Naive thymus-derived CD8-positive, alpha-beta T cell (primary cell): ENCODE measurements around the gene ADNP. TPM values are rescaled to one million over a fixed set of nuclear protein-coding genes. Genes with fewer than 3 reads are reported as not detected.

Experiments
- ATAC-seq, 2 donors: fragments of 150-1000 bp; cut with Tn5 transposase in 1 of 2; sonication (Bioruptor Pico), chemical (Tn5 transposase) in 1 of 2; 1 replicate in 1 of 2; 2 replicates in 1 of 2; pipeline ENCODE4 v1.10.0; 2021; ENCODE audit warnings: mild to moderate bottlenecking in 2 of 2, moderate library complexity in 2 of 2
- POLR2A ChIA-PET: fragments of 350-600 bp; sonication (Branson Sonifier 250); formaldehyde crosslinking; loops from one replicate; lab custom pipeline; 2021; ENCODE audit warnings: antibody characterized with exemption; lab: Charles Lee
- DNase-seq, 10 donors: peaks; one replicate each; pipeline versions ENCODE4 v3.0.0 to v3.0.0-alpha.2; 2020 to 2022
- H3K27ac Mint-ChIP-seq, 10 donors: one replicate each; pipeline ENCODE4 v1.8.0; 2020 to 2022; ENCODE audit warnings: mild to moderate bottlenecking in 10 of 10, mixed read lengths in 10 of 10, moderate library complexity in 4 of 10, inconsistent platforms in 1 of 10
- H3K27me3 Mint-ChIP-seq, 5 donors: one replicate each; pipeline ENCODE4 v1.8.0; 2021 to 2022; ENCODE audit warnings: mixed read lengths in 5 of 5
- H3K36me3 Mint-ChIP-seq, 3 donors: one replicate each; pipeline ENCODE4 v1.8.0; 2020 to 2022; ENCODE audit warnings: mixed read lengths in 3 of 3, mild to moderate bottlenecking in 2 of 3, inconsistent platforms in 1 of 3
- H3K4me1 Mint-ChIP-seq, 4 donors: one replicate each; pipeline ENCODE4 v1.8.0; 2021 to 2022; ENCODE audit warnings: mixed read lengths in 4 of 4
- H3K4me3 Mint-ChIP-seq, 10 donors: one replicate each; pipeline ENCODE4 v1.8.0; 2020 to 2022; ENCODE audit warnings: mild to moderate bottlenecking in 10 of 10, mixed read lengths in 10 of 10, moderate library complexity in 6 of 10, inconsistent platforms in 1 of 10
- H3K9me3 Mint-ChIP-seq, 9 donors: one replicate each; pipeline ENCODE4 v1.8.0; 2020 to 2022; ENCODE audit warnings: mixed read lengths in 9 of 9, mild to moderate bottlenecking in 3 of 9, inconsistent platforms in 1 of 9, moderate library complexity in 1 of 9
- polyA plus RNA-seq, 3 donors: library from polyadenylated mRNA; unstranded; fragments of 300-500 nt; fragmentation: Illumina TruSeq; gene quantifications; one replicate each; pipeline ENCODE4 v1.2.3, GENCODE V29; 2021
- total RNA-seq, 8 experiments: library from RNA in 2 of 8; stranded (reverse) in 2 of 8; gene quantifications; one replicate each; pipeline ENCODE4 v1.2.3 and lab custom pipeline; 2021 to 2026

ADNP gene
- total and polyA plus RNA-seq, 5 experiments from 2014 or later: 6.3 to 73.8 (median 10.9) TPM

- ATAC-seq (no peak), DNase-seq (no peak)
- H3K36me3 Mint-ChIP-seq: peaks cover 0 to 54% (median 3%) of the 10 kb centered on the region in 3 donors
- peak overlapping the region in 9 of 10 donors; percentile 2 to 67 (median 13) for H3K4me3 Mint-ChIP-seq
- H3K9me3 Mint-ChIP-seq: no peaks in the 10 kb centered on the region
- POLR2A ChIA-PET: interaction anchor here (0.5 to 1.0 kb wide), 3 partner anchors 14 to 123 kb away, joined by 3 read pairs; no protein-coding TSS in a partner anchor
- H3K27ac Mint-ChIP-seq: peak overlapping the region; percentile 14 to 90 (median 65)
- H3K4me1 Mint-ChIP-seq: peaks cover 41 to 90% (median 87%) of the 10 kb centered on the region in 4 donors
- no peaks in the 10 kb centered on the region for H3K27me3 Mint-ChIP-seq
Measured at GRCh38 chr20:50916934-50917333, 14.3 kb downstream of the ADNP start.

DNA sequence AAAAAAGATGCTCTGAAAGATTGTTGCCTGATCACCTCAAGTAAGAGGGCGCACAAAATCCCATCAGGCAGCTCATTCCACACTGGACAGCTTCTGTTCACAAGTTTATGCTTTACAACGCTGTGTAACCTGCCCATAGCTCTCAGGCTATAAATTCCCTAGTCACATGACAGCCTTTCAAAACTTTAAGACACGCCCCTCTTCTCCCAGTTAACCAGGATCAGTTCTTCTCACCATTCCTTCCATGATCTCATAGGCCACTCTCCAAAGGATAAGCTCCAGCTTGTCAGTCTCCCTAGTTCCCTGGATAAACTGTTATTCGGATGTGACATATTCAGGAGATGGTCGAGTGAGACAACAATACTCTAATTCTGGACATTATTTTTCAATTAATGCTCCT is 15.0 kb downstream of the ADNP start:
- ATAC-seq (no peak), DNase-seq (no peak)
- Mint-ChIP-seq H3K27ac (peak overlapping the region; percentile 13 to 74 (median 33)), H3K36me3 (peaks cover 0 to 58% (median 3%) of the 10 kb centered on the region in 3 donors), H3K27me3 (no peaks in the 10 kb centered on the region), H3K4me3 (peak overlapping the region in 9 of 10 donors; percentile 3 to 52 (median 18)), H3K4me1 (peaks cover 45 to 90% (median 87%) of the 10 kb centered on the region in 4 donors), H3K9me3 (no peaks in the 10 kb centered on the region)
- POLR2A ChIA-PET: interaction anchor here (0.5 to 1.4 kb wide), 3 partner anchors 10 to 123 kb away, joined by 3 read pairs; no protein-coding TSS in a partner anchor

GRCh38 chr20:50915424-50915823 is 15.8 kb downstream of the ADNP start:
- DNase-seq: no peak
- H3K27me3 Mint-ChIP-seq: no peaks in the 10 kb centered on the region
- H3K4me3 Mint-ChIP-seq: peak overlapping the region in 7 of 10 donors; percentile 3 to 38 (median 12)
- H3K4me1 Mint-ChIP-seq: peaks cover 50 to 89% (median 86%) of the 10 kb centered on the region in 4 donors
- POLR2A ChIA-PET: interaction anchor here (0.6 to 1.4 kb wide), 2 partner anchors 11 to 16 kb away, joined by 3 to 4 read pairs; partner anchors contain the start of gene ADNP
- H3K36me3 Mint-ChIP-seq: peaks cover 0 to 57% (median 3%) of the 10 kb centered on the region in 3 donors
- ATAC-seq: no peak
- H3K27ac Mint-ChIP-seq: peak overlapping the region; percentile 25 to 83 (median 60)
- no peaks in the 10 kb centered on the region for H3K9me3 Mint-ChIP-seq

DNA sequence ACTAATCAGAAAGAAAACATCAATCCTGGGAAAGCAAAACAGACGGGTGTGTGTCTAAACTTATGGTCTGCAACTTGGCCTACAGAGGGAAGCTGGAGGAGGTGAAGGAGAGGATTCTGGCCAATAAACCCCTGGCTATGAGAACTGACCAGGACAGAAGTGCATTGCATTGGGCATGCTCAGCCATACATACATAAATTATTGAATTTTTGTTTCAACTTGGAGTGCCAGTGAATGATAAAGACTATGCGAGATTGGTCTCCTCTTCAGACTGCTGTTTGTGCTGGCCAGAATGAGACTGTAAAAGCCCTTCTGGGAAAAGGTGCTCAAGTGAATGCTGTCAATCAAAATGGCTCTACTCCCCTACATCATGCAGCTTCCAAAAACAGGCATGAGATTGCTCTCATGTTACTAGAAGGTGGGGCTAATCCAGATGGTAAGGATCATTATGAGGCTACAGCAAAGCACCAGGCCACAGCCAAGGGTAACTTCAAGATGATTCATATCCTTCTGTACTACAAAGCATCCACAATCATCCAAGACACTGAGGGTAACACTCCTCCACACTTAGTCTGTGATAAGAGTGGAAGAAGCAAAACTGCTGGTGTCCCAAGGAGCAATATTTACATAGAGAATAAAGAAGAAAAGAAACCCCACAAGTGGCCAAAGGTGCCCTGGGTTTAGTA is 17.4 kb downstream of the ADNP start:
- Mint-ChIP-seq H3K4me1 (peaks cover 53 to 90% (median 85%) of the 10 kb centered on the region in 4 donors), H3K4me3 (peak overlapping the region in 7 of 10 donors; percentile 7 to 66 (median 30)), H3K36me3 (peaks cover 0 to 50% (median 6%) of the 10 kb centered on the region in 3 donors), H3K27ac (peak overlapping the region; percentile 19 to 89 (median 59)), H3K27me3 (no peaks in the 10 kb centered on the region), H3K9me3 (no peaks in the 10 kb centered on the region)
- DNase-seq (no peak), ATAC-seq (peak; percentile 34 to 67)
- POLR2A ChIA-PET: interaction anchor here (1.6 kb wide), 1 partner anchor 119 kb away, joined by 5 read pairs; the partner anchor contains the start of gene BCAS4

GRCh38 chr20:50911716-50912115 is 19.5 kb downstream of the ADNP start:
- no peak for DNase-seq
- Mint-ChIP-seq H3K9me3 (no peaks in the 10 kb centered on the region), H3K36me3 (peaks cover 0 to 45% (median 3%) of the 10 kb centered on the region in 3 donors), H3K4me3 (peak overlapping the region in 5 of 10 donors; percentile 1 to 48 (median 15)), H3K27ac (peak overlapping the region in 9 of 10 donors; percentile 19 to 90 (median 57)), H3K27me3 (no peaks in the 10 kb centered on the region), H3K4me1 (peaks cover 45 to 84% (median 80%) of the 10 kb centered on the region in 4 donors)
- POLR2A ChIA-PET: interaction anchor here (1.0 kb wide), 1 partner anchor 19 kb away, joined by 3 read pairs; the partner anchor contains the start of gene ADNP
- ATAC-seq: no peak

DNA sequence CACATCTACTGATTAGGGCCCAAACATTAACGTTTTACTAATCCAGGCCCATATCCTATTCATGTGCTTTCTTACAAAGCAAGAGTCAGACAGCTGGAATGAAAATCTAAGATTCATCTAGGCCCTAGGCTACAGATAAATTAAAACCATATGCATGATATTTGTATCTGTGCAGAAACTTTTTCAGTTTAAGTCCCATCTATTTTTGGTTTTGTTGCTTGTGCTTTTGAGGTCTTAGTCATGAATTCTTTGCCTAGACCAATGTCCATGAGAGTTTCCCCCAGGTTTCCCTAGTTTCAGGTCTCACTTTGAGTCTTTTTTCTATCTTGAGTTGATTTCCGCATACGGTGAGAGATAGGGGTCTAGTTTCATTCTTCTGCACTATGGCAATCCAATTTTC is 20.2 kb downstream of the ADNP start:
- no peaks in the 10 kb centered on the region for H3K27me3 Mint-ChIP-seq
- H3K4me1 Mint-ChIP-seq: peaks cover 41 to 82% (median 80%) of the 10 kb centered on the region in 4 donors
- H3K4me3 Mint-ChIP-seq: peak overlapping the region in 2 of 10 donors; percentile 1 to 5
- DNase-seq (no peak), ATAC-seq (no peak)
- no peaks in the 10 kb centered on the region for H3K9me3 Mint-ChIP-seq
- H3K36me3 Mint-ChIP-seq: peaks cover 0 to 41% (median 3%) of the 10 kb centered on the region in 3 donors
- peak overlapping the region; percentile 19 to 90 (median 55) for H3K27ac Mint-ChIP-seq
- POLR2A ChIA-PET: interaction anchor here (1.0 kb wide), 1 partner anchor 20 kb away, joined by 3 read pairs; the partner anchor contains the start of gene ADNP

DNA sequence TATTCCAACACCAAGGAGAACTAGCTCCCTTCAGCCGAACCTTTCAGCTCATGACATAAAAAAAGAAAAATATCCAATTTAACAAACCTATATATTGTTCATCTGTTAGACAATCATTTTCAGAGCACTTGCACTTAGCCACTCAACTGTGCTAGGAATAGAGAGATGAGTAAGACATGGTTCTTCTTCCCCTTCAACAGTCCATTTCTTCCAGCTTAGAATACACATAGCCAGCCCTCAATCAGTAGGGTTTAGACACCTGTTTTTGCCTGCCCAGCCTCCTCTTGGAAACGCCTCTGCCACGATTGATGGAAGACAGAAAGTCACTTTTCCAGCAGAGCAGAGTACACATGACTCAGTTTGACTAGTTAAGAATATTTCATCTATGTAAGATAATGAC is 21.8 kb downstream of the ADNP start:
- no peaks in the 10 kb centered on the region for H3K9me3 Mint-ChIP-seq
- POLR2A ChIA-PET: interaction anchor here (0.8 kb wide), 1 partner anchor 9 kb away, joined by 4 read pairs; no protein-coding TSS in a partner anchor
- no peak for ATAC-seq
- DNase-seq: no peak
- H3K4me1 Mint-ChIP-seq: peaks cover 35 to 85% (median 77%) of the 10 kb centered on the region in 4 donors
- H3K4me3 Mint-ChIP-seq: peak overlapping the region in 3 of 10 donors; percentile 5 to 39 (median 26)
- H3K27ac Mint-ChIP-seq: peak overlapping the region in 8 of 10 donors; percentile 16 to 75 (median 44)
- peaks cover 0 to 41% (median 3%) of the 10 kb centered on the region in 3 donors for H3K36me3 Mint-ChIP-seq
- H3K27me3 Mint-ChIP-seq: no peaks in the 10 kb centered on the region

- Mint-ChIP-seq H3K27ac (peak overlapping the region in 9 of 10 donors; percentile 12 to 83 (median 70)), H3K9me3 (no peaks in the 10 kb centered on the region), H3K4me3 (no peak overlapping the region), H3K36me3 (peaks cover 0 to 60% (median 6%) of the 10 kb centered on the region in 3 donors), H3K4me1 (peaks cover 20 to 65% (median 57%) of the 10 kb centered on the region in 4 donors), H3K27me3 (no peaks in the 10 kb centered on the region)
- POLR2A ChIA-PET: interaction anchor here (1.7 kb wide), 1 partner anchor 25 kb away, joined by 5 read pairs; no protein-coding TSS in a partner anchor
- DNase-seq (no peak), ATAC-seq (no peak)
Measured at GRCh38 chr20:50904067-50904570, 27.1 kb downstream of the ADNP start.

- DNase-seq (no peak), ATAC-seq (no peak)
- Mint-ChIP-seq H3K36me3 (peaks cover 0 to 64% (median 6%) of the 10 kb centered on the region in 3 donors), H3K4me1 (peaks cover 20 to 59% (median 54%) of the 10 kb centered on the region in 4 donors), H3K9me3 (no peaks in the 10 kb centered on the region), H3K4me3 (no peak overlapping the region), H3K27ac (peak overlapping the region; percentile 21 to 77 (median 62)), H3K27me3 (no peaks in the 10 kb centered on the region)
- POLR2A ChIA-PET: interaction anchor here (1.0 to 1.7 kb wide), 4 partner anchors 13 to 109 kb away, joined by 3 to 6 read pairs (median 4); no protein-coding TSS in a partner anchor
Measured at GRCh38 chr20:50903353-50904051, 27.7 kb downstream of the ADNP start.

- Mint-ChIP-seq H3K4me1 (peaks cover 20 to 49% (median 43%) of the 10 kb centered on the region in 4 donors), H3K27ac (peak overlapping the region in 9 of 10 donors; percentile 2 to 75 (median 66))
Measured at GRCh38 chr20:50901301-50901700, 29.9 kb downstream of the ADNP start.

DNA sequence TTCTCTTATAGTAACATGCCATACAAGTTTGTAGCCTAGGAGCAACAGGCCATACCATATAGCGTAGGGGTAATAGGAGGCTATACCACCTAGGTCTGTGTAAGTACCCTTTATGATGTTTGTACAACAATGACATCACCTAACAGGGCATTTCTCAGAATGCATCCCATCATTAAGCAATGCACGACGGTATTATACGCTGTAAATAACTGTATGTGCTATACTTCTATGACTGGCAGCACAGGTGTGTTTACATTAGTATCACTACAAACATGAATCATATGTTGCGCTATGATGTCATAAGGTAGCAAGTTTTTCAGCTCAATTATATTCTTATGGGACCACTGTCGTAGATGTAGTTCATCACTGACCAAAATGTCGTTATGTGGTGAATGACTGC is 31.0 kb downstream of the ADNP start:
- Mint-ChIP-seq H3K4me1 (peaks cover 18 to 42% (median 34%) of the 10 kb centered on the region in 4 donors), H3K4me3 (no peak overlapping the region), H3K27ac (peak overlapping the region in 1 of 10 donors; percentile 29), H3K27me3 (no peaks in the 10 kb centered on the region), H3K36me3 (peaks cover 0 to 83% (median 9%) of the 10 kb centered on the region in 3 donors), H3K9me3 (no peaks in the 10 kb centered on the region)
- ATAC-seq (no peak), DNase-seq (no peak)
- POLR2A ChIA-PET: no interaction called here

More at GRCh38 chr20:50901301-50901700, 29.9 kb downstream of the ADNP start:
- Mint-ChIP-seq H3K27me3 (no peaks in the 10 kb centered on the region), H3K9me3 (no peaks in the 10 kb centered on the region), H3K4me3 (peak overlapping the region in 1 of 10 donors; percentile 15), H3K36me3 (peaks cover 0 to 80% (median 9%) of the 10 kb centered on the region in 3 donors)
- ATAC-seq (no peak), DNase-seq (no peak)
- POLR2A ChIA-PET: no interaction called here

DNA sequence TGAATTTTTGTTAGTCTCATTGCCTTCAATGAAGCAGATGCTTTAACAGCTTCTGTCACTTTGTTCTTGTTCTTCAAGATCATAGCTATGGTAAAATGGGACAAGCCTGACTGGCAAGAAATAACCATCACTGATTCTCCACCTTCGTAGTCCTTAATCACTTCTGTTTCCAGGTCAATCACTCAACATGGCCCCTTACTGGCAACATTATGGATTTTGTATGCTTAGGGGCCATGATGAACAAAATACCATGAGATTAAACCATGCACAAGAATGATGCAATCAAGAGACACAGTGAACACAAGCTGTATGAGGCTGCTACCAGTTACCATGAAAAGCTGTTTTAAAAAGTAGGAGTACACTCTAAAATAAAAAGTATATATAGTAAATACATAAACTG is 32.8 kb downstream of the ADNP start:
- Mint-ChIP-seq H3K4me3 (no peak overlapping the region), H3K4me1 (peaks cover 15 to 29% (median 18%) of the 10 kb centered on the region in 4 donors), H3K9me3 (no peaks in the 10 kb centered on the region), H3K27me3 (no peaks in the 10 kb centered on the region), H3K36me3 (peaks cover 1 to 86% (median 13%) of the 10 kb centered on the region in 3 donors), H3K27ac (peak overlapping the region in 5 of 10 donors; percentile 1 to 50 (median 39))
- POLR2A ChIA-PET: no interaction called here
- ATAC-seq: no peak
- no peak for DNase-seq
